Keratinocyte (primary cell): Measurements from ENCODE around the gene PIGN. TPM values are rescaled to one million over a fixed set of nuclear protein-coding genes. Genes with fewer than 3 reads are reported as not detected.

Experiments
- DNase-seq: peaks from one replicate; pipeline ENCODE4 v3.0.0-alpha.2; 2011; ENCODE audit warnings: low read depth, missing footprints, low spot score
- FAIRE-seq: peaks from 2 replicates; lab custom pipeline; 2011; peaks lifted over from hg19 to GRCh38; lab: Jason Lieb, UNC
- H2AFZ ChIP-seq: 2 replicates; pipeline ENCODE4 v1.6.0; 2012; ENCODE audit warnings: low read length, control low read depth, inconsistent platforms; ENCODE audit not compliant: control insufficient read depth
- H3K27ac ChIP-seq: 2 replicates; pipeline ENCODE4 v1.5.1; 2011; ENCODE audit warnings: low read length; ENCODE audit not compliant: control insufficient read depth, insufficient read depth
- H3K27me3 ChIP-seq: 3 replicates; pipeline ENCODE4 v1.6.0; 2011; ENCODE audit warnings: low read length; ENCODE audit not compliant: control insufficient read depth, insufficient read depth; ENCODE audit errors: extremely low read depth
- H3K36me3 ChIP-seq, 2 experiments: 2 replicates in 1 of 2; 3 replicates in 1 of 2; pipeline ENCODE4 v1.5.1; 2011; ENCODE audit warnings: low read length in 2 of 2, mild to moderate bottlenecking in 1 of 2; ENCODE audit not compliant: control insufficient read depth in 2 of 2, insufficient read depth in 2 of 2; ENCODE audit errors: extremely low read depth in 1 of 2
- H3K4me1 ChIP-seq: 3 replicates; pipeline ENCODE4 v1.5.1; 2011; ENCODE audit warnings: low read length; ENCODE audit not compliant: control insufficient read depth, insufficient read depth; ENCODE audit errors: extremely low read depth
- H3K4me2 ChIP-seq: 3 replicates; pipeline ENCODE4 v1.6.0; 2011; ENCODE audit warnings: low read depth, low read length; ENCODE audit not compliant: control insufficient read depth, insufficient read depth; ENCODE audit errors: extremely low read depth
- H3K4me3 ChIP-seq, 3 experiments: fragments of 200-600 bp in 1 of 3; sonication (generic) in 1 of 3; 2 replicates in 2 of 3; 3 replicates in 1 of 3; pipeline ENCODE4 v1.5.1; 2011 to 2016; ENCODE audit warnings: low read length in 3 of 3, mild to moderate bottlenecking in 3 of 3, control low read depth in 2 of 3, inconsistent platforms in 1 of 3, low read depth in 1 of 3, mixed read lengths in 1 of 3, mixed run types in 1 of 3, moderate library complexity in 1 of 3; ENCODE audit not compliant: control insufficient read depth in 2 of 3, insufficient read depth in 2 of 3; ENCODE audit errors: extremely low read depth in 1 of 3
- H3K79me2 ChIP-seq: 2 replicates; pipeline ENCODE4 v1.6.0; 2012; ENCODE audit warnings: low read length; ENCODE audit not compliant: control insufficient read depth, insufficient read depth
- H3K9ac ChIP-seq: 3 replicates; pipeline ENCODE4 v1.6.0; 2011; ENCODE audit warnings: low read length; ENCODE audit not compliant: control insufficient read depth, insufficient read depth; ENCODE audit errors: extremely low read depth
- H3K9me1 ChIP-seq: 3 replicates; pipeline ENCODE4 v1.6.0; 2011; ENCODE audit warnings: low read length; ENCODE audit not compliant: control insufficient read depth, insufficient read depth; ENCODE audit errors: extremely low read depth
- H3K9me3 ChIP-seq: 2 replicates; pipeline ENCODE4 v1.5.1; 2012; ENCODE audit warnings: low read depth, low read length; ENCODE audit not compliant: control insufficient read depth
- H4K20me1 ChIP-seq: 3 replicates; pipeline ENCODE4 v1.6.0; 2011; ENCODE audit warnings: low read length; ENCODE audit not compliant: control insufficient read depth, insufficient read depth; ENCODE audit errors: extremely low read depth
- EZH2 ChIP-seq: IDR thresholded peaks from one replicate; pipeline ENCODE4 v1.6.1; 2012; ENCODE audit warnings: inconsistent platforms, mild to moderate bottlenecking, low read length, moderate library complexity
- dilution Hi-C: fragments of 300-500 bp; cut with MboI; formaldehyde crosslinking; loops from one replicate; pipeline ENCODE4 v1.7.0; 2020; ENCODE audit warnings: low sequenced_read_pairs; ENCODE audit not compliant: extremely low pct_ligation_motif_present
- polyA plus RNA-seq, 5 experiments: library from polyadenylated mRNA; depleted of rRNA in 3 of 5; stranded (reverse) in 3 of 5; stranded (forward) in 1 of 5; unstranded in 1 of 5; fragments of >200 nt; gene quantifications; 1 replicate in 1 of 5; 2 replicates in 3 of 5; 3 replicates in 1 of 5; pipeline versions ENCODE4 v1.2.1 to v1.2.3, GENCODE V29; 2011 to 2012; ENCODE audit warnings: missing spikeins in 2 of 5, low read depth in 1 of 5, low replicate concordance in 1 of 5
- TF ChIP-seq, protein P1 (sequence below), 3 experiments: IDR thresholded peaks in 1 of 3; conservative IDR thresholded peaks in 1 of 3; optimal IDR thresholded peaks in 1 of 3; 2 replicates in 2 of 3; 3 replicates in 1 of 3; pipeline versions ENCODE3 to v1.5.1; 2011; ENCODE audit warnings: low read length in 3 of 3, mild to moderate bottlenecking in 3 of 3, moderate library complexity in 2 of 3, control low read depth in 1 of 3, inconsistent platforms in 1 of 3; ENCODE audit not compliant: insufficient read depth in 2 of 3; ENCODE audit errors: extremely low read depth in 1 of 3

PIGN gene
- polyA plus RNA-seq, 1 donor (not counting 4 experiments of a cell fraction or from before 2014, with no cell fraction given) = 41.2 TPM

DNA sequence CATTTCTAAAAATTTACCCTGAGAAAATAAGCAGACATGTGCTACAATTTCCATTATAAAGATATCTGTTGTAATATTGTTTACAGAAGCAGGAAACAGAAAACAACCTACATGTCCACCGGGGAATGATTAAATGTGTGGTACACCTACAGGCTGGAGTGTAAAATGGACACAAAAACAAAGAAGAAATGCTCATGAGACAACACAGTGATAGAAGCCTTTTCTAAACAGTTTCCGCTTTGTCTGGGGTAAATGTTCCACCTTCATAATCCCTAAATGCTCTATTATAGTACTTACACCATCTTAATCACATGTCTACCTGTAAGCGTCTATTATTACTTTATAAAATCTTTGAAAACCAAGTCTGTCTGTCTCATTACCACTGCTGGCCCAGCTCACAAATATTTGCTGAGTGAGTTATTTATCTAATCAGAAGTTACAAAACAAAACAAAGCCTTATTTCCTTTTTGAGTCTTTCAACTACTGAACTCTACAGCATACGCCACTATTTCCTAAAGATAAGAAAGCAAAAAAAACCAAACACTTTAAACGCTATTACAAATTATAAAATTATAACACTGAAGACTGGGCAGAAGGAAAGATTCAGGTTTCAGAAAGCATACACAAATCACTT, 95.3 kb downstream of the PIGN start:
- DNase-seq = no peak
- Histone ChIP-seq H3K9me3 (no peaks in the 10 kb centered on the region), H3K9ac (no peak overlapping the region), H3K4me3 (no peak overlapping the region), H3K79me2 (no peaks in the 10 kb centered on the region), H3K36me3 (no peaks in the 10 kb centered on the region), H3K4me2 (no peak overlapping the region), H3K27ac (no peak overlapping the region), H3K4me1 (no peaks in the 10 kb centered on the region), H3K27me3 (no peaks in the 10 kb centered on the region), H4K20me1 (no peaks in the 10 kb centered on the region), H2AFZ (no peak overlapping the region), H3K9me1 (no peaks in the 10 kb centered on the region)
- FAIRE-seq = no peak
- dilution Hi-C loops = no loop called here
- no peak for TF ChIP-seq EZH2
- TF ChIP-seq, protein P1, sequence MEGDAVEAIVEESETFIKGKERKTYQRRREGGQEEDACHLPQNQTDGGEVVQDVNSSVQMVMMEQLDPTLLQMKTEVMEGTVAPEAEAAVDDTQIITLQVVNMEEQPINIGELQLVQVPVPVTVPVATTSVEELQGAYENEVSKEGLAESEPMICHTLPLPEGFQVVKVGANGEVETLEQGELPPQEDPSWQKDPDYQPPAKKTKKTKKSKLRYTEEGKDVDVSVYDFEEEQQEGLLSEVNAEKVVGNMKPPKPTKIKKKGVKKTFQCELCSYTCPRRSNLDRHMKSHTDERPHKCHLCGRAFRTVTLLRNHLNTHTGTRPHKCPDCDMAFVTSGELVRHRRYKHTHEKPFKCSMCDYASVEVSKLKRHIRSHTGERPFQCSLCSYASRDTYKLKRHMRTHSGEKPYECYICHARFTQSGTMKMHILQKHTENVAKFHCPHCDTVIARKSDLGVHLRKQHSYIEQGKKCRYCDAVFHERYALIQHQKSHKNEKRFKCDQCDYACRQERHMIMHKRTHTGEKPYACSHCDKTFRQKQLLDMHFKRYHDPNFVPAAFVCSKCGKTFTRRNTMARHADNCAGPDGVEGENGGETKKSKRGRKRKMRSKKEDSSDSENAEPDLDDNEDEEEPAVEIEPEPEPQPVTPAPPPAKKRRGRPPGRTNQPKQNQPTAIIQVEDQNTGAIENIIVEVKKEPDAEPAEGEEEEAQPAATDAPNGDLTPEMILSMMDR (optimal IDR thresholded peaks at IDR 0.05 in 1 of 3, IDR thresholded peaks at IDR 0.05 in 1 of 3, conservative IDR thresholded peaks at IDR 0.05 in 1 of 3; ENCODE audit: extremely low read depth in 1 of 3, insufficient read depth in 2 of 3, low read length in 3 of 3) = no peak

DNA sequence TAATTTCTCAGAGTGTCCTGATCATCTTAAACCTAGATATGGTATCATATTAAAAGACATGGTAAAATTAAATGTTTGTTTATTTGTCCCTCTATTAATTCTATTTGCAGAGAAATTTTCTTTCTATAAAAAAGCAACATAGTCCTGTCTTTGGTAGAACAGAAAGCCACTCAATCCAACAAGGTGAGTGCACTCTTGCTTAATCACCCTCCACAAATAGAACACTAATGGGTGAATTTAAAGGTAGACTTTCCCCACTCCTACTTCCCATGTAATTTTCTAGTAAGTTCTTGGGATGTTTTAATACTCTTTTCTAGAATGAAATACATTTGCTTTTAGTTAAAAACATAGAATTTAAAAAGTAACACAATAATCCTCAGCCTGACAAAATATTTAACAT, 97.7 kb downstream of the PIGN start:
- Histone ChIP-seq H3K36me3 (no peaks in the 10 kb centered on the region), H3K27me3 (no peaks in the 10 kb centered on the region), H3K27ac (no peak overlapping the region), H3K9me1 (no peaks in the 10 kb centered on the region), H3K9ac (no peak overlapping the region), H3K4me1 (no peaks in the 10 kb centered on the region), H3K4me2 (no peak overlapping the region), H2AFZ (no peak overlapping the region), H3K79me2 (no peaks in the 10 kb centered on the region), H3K9me3 (no peaks in the 10 kb centered on the region), H3K4me3 (no peak overlapping the region), H4K20me1 (no peaks in the 10 kb centered on the region)
- dilution Hi-C loops = no loop called here
- no peak for DNase-seq
- no peak for TF ChIP-seq EZH2
- TF ChIP-seq, protein P1 (optimal IDR thresholded peaks at IDR 0.05 in 1 of 3, IDR thresholded peaks at IDR 0.05 in 1 of 3, conservative IDR thresholded peaks at IDR 0.05 in 1 of 3; ENCODE audit: extremely low read depth in 1 of 3, insufficient read depth in 2 of 3, low read length in 3 of 3) = no peak
- no peak for FAIRE-seq
